OCI-LY1 (cell line): ENCODE results near the gene MED25.

Experiments used
- H2AFZ ChIP-seq: fragments of 200-600 bp; sonication (generic), shearing (Covaris generic); 2 replicates; pipeline ENCODE4 v1.6.0; 2014; ENCODE audit warnings: antibody characterized with exemption, mild to moderate bottlenecking, low read length
- H3F3A ChIP-seq: fragments of 200-600 bp; sonication (generic), shearing (Covaris generic); 2 replicates; pipeline ENCODE4 v1.6.0; 2014; ENCODE audit warnings: mild to moderate bottlenecking, antibody characterized with exemption, low read length, moderate library complexity; ENCODE audit not compliant: insufficient read depth
- H3K27ac ChIP-seq: fragments of 200-600 bp; sonication (generic); 2 replicates; pipeline ENCODE4 v1.5.1; 2014; ENCODE audit warnings: low read length, mixed run types, mild to moderate bottlenecking, low read depth; ENCODE audit not compliant: poor library complexity, severe bottlenecking
- H3K27me3 ChIP-seq: fragments of 200-600 bp; sonication (generic); 2 replicates; pipeline ENCODE4 v1.6.0; 2014; ENCODE audit warnings: antibody characterized with exemption, mild to moderate bottlenecking, low read length, moderate library complexity; ENCODE audit not compliant: insufficient read depth
- H3K36me3 ChIP-seq: fragments of 200-600 bp; sonication (generic); 2 replicates; pipeline ENCODE4 v1.6.1; 2014; ENCODE audit warnings: mild to moderate bottlenecking, antibody characterized with exemption, low read length, moderate library complexity, mixed read lengths; ENCODE audit not compliant: insufficient read depth
- H3K4me1 ChIP-seq: fragments of 200-600 bp; sonication (generic); 2 replicates; pipeline ENCODE4 v1.5.1; 2014; ENCODE audit warnings: mild to moderate bottlenecking, low read length, moderate library complexity; ENCODE audit not compliant: insufficient read depth, severe bottlenecking
- H3K4me2 ChIP-seq: fragments of 200-600 bp; sonication (generic), shearing (Covaris generic); 2 replicates; pipeline ENCODE4 v1.6.1; 2014; ENCODE audit warnings: low read length
- H3K4me3 ChIP-seq: fragments of 200-600 bp; sonication (generic); 2 replicates; pipeline ENCODE4 v1.5.1; 2014; ENCODE audit warnings: low read length, low read depth, mild to moderate bottlenecking, mixed read lengths; ENCODE audit not compliant: poor library complexity, severe bottlenecking
- H3K79me2 ChIP-seq: fragments of 200-600 bp; shearing (Covaris generic); 2 replicates; pipeline ENCODE4 v1.6.1; 2016; ENCODE audit warnings: mixed run types, low read length, mixed read lengths; ENCODE audit not compliant: insufficient read depth
- H3K9ac ChIP-seq: fragments of 200-600 bp; sonication (generic), shearing (Covaris generic); 2 replicates; pipeline ENCODE4 v1.6.1; 2014; ENCODE audit warnings: mild to moderate bottlenecking, low read length, mixed read lengths
- H3K9me2 ChIP-seq: fragments of 200-600 bp; sonication (generic), shearing (Covaris generic); 2 replicates; pipeline ENCODE4 v1.6.1; 2014; ENCODE audit warnings: low read depth, mild to moderate bottlenecking, low read length, mixed read lengths
- H3K9me3 ChIP-seq: fragments of 200-600 bp; shearing (Covaris generic); 2 replicates; pipeline ENCODE4 v1.6.1; 2014; ENCODE audit warnings: low read length, mixed read lengths
- H4K20me1 ChIP-seq: fragments of 200-600 bp; sonication (generic), shearing (Covaris generic); 2 replicates; pipeline ENCODE4 v1.6.0; 2016; ENCODE audit warnings: mild to moderate bottlenecking, low read length; ENCODE audit not compliant: insufficient read depth
- CTCF ChIP-seq: fragments of 200-600 bp; sonication (generic), shearing (Covaris generic); IDR thresholded peaks from 2 replicates; pipeline ENCODE4 v1.5.1; 2017; ENCODE audit warnings: mild to moderate bottlenecking, antibody characterized with exemption, low read length, moderate library complexity, mixed read lengths
- EZH2 ChIP-seq: fragments of 200-600 bp; sonication (generic), shearing (Covaris generic); IDR thresholded peaks from 2 replicates; pipeline ENCODE4 v1.8.0; 2017; ENCODE audit warnings: borderline replicate concordance, mixed run types, mild to moderate bottlenecking, antibody characterized with exemption, low read length, moderate library complexity, mixed read lengths

MED25 gene

GRCh38 chr19:49800771-49801170 is 17.3 kb upstream of the MED25 start:
- Histone ChIP-seq H4K20me1 (no peaks in the 10 kb centered on the region), H3K4me1 (no peaks in the 10 kb centered on the region), H3K36me3 (peaks cover 77% of the 10 kb centered on the region), H3K9me3 (no peaks in the 10 kb centered on the region), H3K27ac (no peak overlapping the region), H3K9ac (no peak overlapping the region), H3K9me2 (no peaks in the 10 kb centered on the region), H3K4me2 (no peak overlapping the region), H2AFZ (no peak overlapping the region), H3K79me2 (no peaks in the 10 kb centered on the region), H3F3A (no peaks in the 10 kb centered on the region), H3K4me3 (no peak overlapping the region), H3K27me3 (no peaks in the 10 kb centered on the region)
- TF ChIP-seq CTCF, result no peak
- TF ChIP-seq EZH2, result no peak

GRCh38 chr19:49801401-49801888 is 16.6 kb upstream of the MED25 start:
- Histone ChIP-seq H3K9me2 (no peaks in the 10 kb centered on the region), H3F3A (no peaks in the 10 kb centered on the region), H3K9me3 (no peaks in the 10 kb centered on the region), H4K20me1 (no peaks in the 10 kb centered on the region), H3K79me2 (no peaks in the 10 kb centered on the region), H3K27me3 (no peaks in the 10 kb centered on the region), H3K36me3 (peaks cover 76% of the 10 kb centered on the region), H3K9ac (no peak overlapping the region), H3K4me2 (no peak overlapping the region), H2AFZ (no peak overlapping the region), H3K4me3 (no peak overlapping the region), H3K4me1 (no peaks in the 10 kb centered on the region), H3K27ac (no peak overlapping the region)
- no peak for TF ChIP-seq EZH2
- TF ChIP-seq CTCF, result no peak

GRCh38 chr19:49801966-49802661 is 16.0 kb upstream of the MED25 start:
- H3K4me1 ChIP-seq, result no peaks in the 10 kb centered on the region
- no peak overlapping the region for H3K4me2 ChIP-seq
- TF ChIP-seq CTCF (no peak), EZH2 (no peak)
- no peak overlapping the region for H3K27ac ChIP-seq
- H3K27me3 ChIP-seq, result no peaks in the 10 kb centered on the region
- no peaks in the 10 kb centered on the region for H3K9me2 ChIP-seq
- no peak overlapping the region for H2AFZ ChIP-seq
- H4K20me1 ChIP-seq, result no peaks in the 10 kb centered on the region
- peaks cover 74% of the 10 kb centered on the region for H3K36me3 ChIP-seq
- H3F3A ChIP-seq, result no peaks in the 10 kb centered on the region
- no peak overlapping the region for H3K4me3 ChIP-seq
- no peaks in the 10 kb centered on the region for H3K9me3 ChIP-seq
- no peaks in the 10 kb centered on the region for H3K79me2 ChIP-seq
- no peak overlapping the region for H3K9ac ChIP-seq
